OCI-LY3 (cell line): Measurements from ENCODE around the gene SFT2D1.
A peak's percentile ranks its signal among the peaks of the same experiment; 100 is the strongest.

Source experiments
- H2AFZ ChIP-seq: fragments of 200-600, 300-600 bp; shearing (Covaris generic); 2 replicates; pipeline ENCODE4 v1.6.0; 2014; ENCODE audit warnings: antibody characterized with exemption, low read depth, low read length
- H3K27ac ChIP-seq: fragments of 200-600, 300-600 bp; sonication (generic); 2 replicates; pipeline ENCODE4 v1.5.1; 2014; ENCODE audit warnings: mild to moderate bottlenecking, low read length, moderate library complexity, mixed read lengths
- H3K27me3 ChIP-seq: fragments of 200-600, 300-600 bp; sonication (generic); 2 replicates; pipeline ENCODE4 v1.6.1; 2014; ENCODE audit warnings: low read depth, low read length, mixed read lengths
- H3K36me3 ChIP-seq: fragments of 200-600, 300-600 bp; sonication (generic); replicated peaks from 2 replicates; pipeline ENCODE3; 2014; ENCODE audit warnings: low read depth, low read length, mixed read lengths
- H3K4me1 ChIP-seq: fragments of 300-600, 200-600 bp; sonication (generic); 2 replicates; pipeline ENCODE4 v1.6.1; 2014; ENCODE audit warnings: low read length, mixed read lengths
- H3K4me2 ChIP-seq: fragments of 200-600, 300-600 bp; sonication (generic); 2 replicates; pipeline ENCODE4 v1.6.1; 2014; ENCODE audit warnings: low read length, mixed read lengths
- H3K4me3 ChIP-seq: fragments of 300-600, 200-600 bp; sonication (generic); 2 replicates; pipeline ENCODE4 v1.5.1; 2014; ENCODE audit warnings: antibody characterized with exemption, mild to moderate bottlenecking, low read length, moderate library complexity
- H3K79me2 ChIP-seq: fragments of 300-600, 200-600 bp; shearing (Covaris generic); 2 replicates; pipeline ENCODE4 v1.6.1; 2014; ENCODE audit warnings: mild to moderate bottlenecking, low read length, mixed read lengths
- H3K9ac ChIP-seq: fragments of 300-600, 200-600 bp; shearing (Covaris generic); 2 replicates; pipeline ENCODE4 v1.6.0; 2014; ENCODE audit warnings: mild to moderate bottlenecking, low read length, moderate library complexity
- H3K9me3 ChIP-seq: fragments of 200-600, 300-600 bp; shearing (Covaris generic); 2 replicates; pipeline ENCODE4 v1.6.1; 2014; ENCODE audit warnings: low read length, mixed read lengths; ENCODE audit not compliant: insufficient read depth
- H4K20me1 ChIP-seq: fragments of 200-600, 300-600 bp; sonication (generic); 2 replicates; pipeline ENCODE4 v1.6.1; 2016; ENCODE audit warnings: low read length, mixed read lengths; ENCODE audit not compliant: insufficient read depth
- EZH2phosphoT487 ChIP-seq: fragments of 200-600 bp; shearing (Covaris generic); IDR thresholded peaks from 2 replicates; pipeline ENCODE4 v1.6.1; 2018; ENCODE audit warnings: antibody characterized with exemption, mixed run types, low read depth
- TF ChIP-seq, protein P1 (sequence below): fragments of 200-600, 300-600 bp; sonication (generic); IDR thresholded peaks from 2 replicates; pipeline ENCODE4 v1.5.1; 2014; ENCODE audit warnings: antibody characterized with exemption, low read length, low read depth

Gene SFT2D1

GRCh38 chr6:166312832-166313231, 29.5 kb downstream of the SFT2D1 start:
- Histone ChIP-seq H3K27me3 (no peaks in the 10 kb centered on the region), H3K4me1 (no peaks in the 10 kb centered on the region), H3K4me3 (no peak overlapping the region), H3K36me3 (no peaks in the 10 kb centered on the region), H3K27ac (no peak overlapping the region), H2AFZ (no peak overlapping the region), H3K9ac (no peak overlapping the region), H3K79me2 (no peaks in the 10 kb centered on the region), H3K4me2 (no peak overlapping the region), H3K9me3 (no peaks in the 10 kb centered on the region), H4K20me1 (no peaks in the 10 kb centered on the region)
- TF ChIP-seq EZH2phosphoT487, result no peak
- TF ChIP-seq, protein P1, sequence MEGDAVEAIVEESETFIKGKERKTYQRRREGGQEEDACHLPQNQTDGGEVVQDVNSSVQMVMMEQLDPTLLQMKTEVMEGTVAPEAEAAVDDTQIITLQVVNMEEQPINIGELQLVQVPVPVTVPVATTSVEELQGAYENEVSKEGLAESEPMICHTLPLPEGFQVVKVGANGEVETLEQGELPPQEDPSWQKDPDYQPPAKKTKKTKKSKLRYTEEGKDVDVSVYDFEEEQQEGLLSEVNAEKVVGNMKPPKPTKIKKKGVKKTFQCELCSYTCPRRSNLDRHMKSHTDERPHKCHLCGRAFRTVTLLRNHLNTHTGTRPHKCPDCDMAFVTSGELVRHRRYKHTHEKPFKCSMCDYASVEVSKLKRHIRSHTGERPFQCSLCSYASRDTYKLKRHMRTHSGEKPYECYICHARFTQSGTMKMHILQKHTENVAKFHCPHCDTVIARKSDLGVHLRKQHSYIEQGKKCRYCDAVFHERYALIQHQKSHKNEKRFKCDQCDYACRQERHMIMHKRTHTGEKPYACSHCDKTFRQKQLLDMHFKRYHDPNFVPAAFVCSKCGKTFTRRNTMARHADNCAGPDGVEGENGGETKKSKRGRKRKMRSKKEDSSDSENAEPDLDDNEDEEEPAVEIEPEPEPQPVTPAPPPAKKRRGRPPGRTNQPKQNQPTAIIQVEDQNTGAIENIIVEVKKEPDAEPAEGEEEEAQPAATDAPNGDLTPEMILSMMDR, result no peak

DNA sequence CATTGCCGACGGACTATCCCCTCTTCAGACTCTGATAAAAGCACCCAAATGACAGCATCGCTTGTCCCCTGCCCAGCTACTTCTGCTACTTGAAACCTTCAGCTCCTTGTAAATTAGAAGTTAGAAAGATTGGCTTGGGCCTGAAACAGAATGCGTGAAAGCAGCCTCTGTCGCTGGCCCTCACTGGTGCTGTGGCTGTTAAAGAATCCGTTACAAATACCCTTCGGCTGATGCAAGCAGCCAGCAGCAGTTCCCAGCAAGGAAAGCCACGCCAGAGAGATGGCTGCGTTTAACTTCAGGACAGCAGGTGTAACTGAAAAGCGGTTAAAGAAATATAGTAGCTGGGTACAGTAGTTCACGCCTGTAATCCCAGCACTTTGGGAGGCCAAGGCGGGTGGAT, 31.7 kb downstream of the SFT2D1 start:
- Histone ChIP-seq H4K20me1 (no peaks in the 10 kb centered on the region), H3K9me3 (no peaks in the 10 kb centered on the region), H3K79me2 (no peaks in the 10 kb centered on the region), H3K4me3 (no peak overlapping the region), H3K36me3 (no peaks in the 10 kb centered on the region), H3K27me3 (no peaks in the 10 kb centered on the region), H3K4me1 (no peaks in the 10 kb centered on the region), H3K4me2 (no peak overlapping the region), H2AFZ (no peak overlapping the region), H3K27ac (no peak overlapping the region), H3K9ac (no peak overlapping the region)
- TF ChIP-seq, protein P1, result no peak
- no peak for TF ChIP-seq EZH2phosphoT487

DNA sequence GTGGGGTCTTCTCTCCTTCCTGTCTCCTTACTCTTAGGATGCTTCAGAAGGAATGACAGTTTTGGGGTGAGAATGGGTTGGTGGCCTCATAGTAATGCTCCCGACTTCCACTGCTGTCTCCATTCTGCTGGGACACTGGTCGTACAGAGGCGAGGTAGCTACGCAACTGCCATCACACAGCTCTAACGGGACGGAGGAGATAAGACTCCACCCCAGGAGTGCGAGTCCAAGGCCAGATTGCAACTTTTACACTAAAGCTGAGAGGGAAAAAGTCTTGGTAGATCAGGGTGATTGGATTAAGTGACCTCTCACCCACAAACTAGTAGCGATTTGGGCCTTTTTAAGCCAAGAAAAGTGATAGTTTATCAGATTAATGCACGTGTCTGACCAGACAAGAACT, 32.4 kb downstream of the SFT2D1 start:
- Histone ChIP-seq H3K27me3 (no peaks in the 10 kb centered on the region), H3K4me2 (no peak overlapping the region), H2AFZ (no peak overlapping the region), H3K79me2 (no peaks in the 10 kb centered on the region), H3K27ac (no peak overlapping the region), H3K36me3 (no peaks in the 10 kb centered on the region), H3K9ac (no peak overlapping the region), H3K4me1 (no peaks in the 10 kb centered on the region), H3K9me3 (no peaks in the 10 kb centered on the region), H3K4me3 (no peak overlapping the region), H4K20me1 (no peaks in the 10 kb centered on the region)
- TF ChIP-seq, protein P1, result no peak
- no peak for TF ChIP-seq EZH2phosphoT487

DNA sequence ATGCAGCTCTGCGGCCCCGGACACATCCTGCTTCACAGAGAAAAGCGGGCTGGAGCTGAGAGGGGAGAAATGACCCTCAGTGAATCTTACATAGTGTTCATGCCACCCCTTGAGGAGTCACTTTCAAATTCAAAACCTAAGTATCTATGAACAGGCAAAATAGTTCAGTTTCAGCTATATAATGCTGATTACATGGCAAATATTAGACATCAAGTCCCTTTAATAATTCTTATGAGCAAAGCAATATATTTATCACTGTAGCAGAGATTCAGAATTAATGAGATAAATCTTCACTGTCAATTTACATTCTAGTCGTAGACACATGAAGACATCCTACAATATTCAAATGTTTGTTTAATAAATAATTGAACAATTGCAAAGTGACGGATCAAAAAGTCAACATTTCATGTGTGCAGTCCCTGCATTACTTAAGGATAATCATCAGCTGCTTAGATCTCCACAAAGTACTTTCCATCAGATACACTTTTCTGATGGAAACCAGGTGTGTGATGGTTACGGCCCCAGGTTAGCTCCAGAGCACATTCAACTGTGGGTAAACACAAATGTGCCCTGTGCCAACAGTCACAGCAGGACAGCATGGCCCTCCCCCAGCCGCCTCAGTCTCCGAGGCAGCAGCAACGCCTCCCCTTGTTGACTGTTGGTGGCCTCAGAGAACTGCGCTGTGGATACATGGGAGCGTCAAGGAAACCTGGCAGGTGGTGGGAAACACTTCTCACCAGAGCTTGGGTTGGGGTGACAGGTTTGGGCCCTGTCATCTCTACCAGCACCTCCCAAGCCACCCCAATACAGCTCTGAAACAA, 33.4 kb downstream of the SFT2D1 start:
- Histone ChIP-seq H3K9me3 (no peaks in the 10 kb centered on the region), H4K20me1 (no peaks in the 10 kb centered on the region), H3K27ac (no peak overlapping the region), H3K27me3 (no peaks in the 10 kb centered on the region), H3K4me2 (peak overlapping the region; percentile 34; the same call in 1 of the 2 replicates), H2AFZ (no peak overlapping the region), H3K4me3 (peak overlapping the region; percentile 49; the same call in 1 of the 2 replicates), H3K9ac (no peak overlapping the region), H3K36me3 (no peaks in the 10 kb centered on the region), H3K79me2 (no peaks in the 10 kb centered on the region), H3K4me1 (no peaks in the 10 kb centered on the region)
- no peak for TF ChIP-seq EZH2phosphoT487
- TF ChIP-seq, protein P1, result no peak
